Loucy (cell line): ENCODE measurements around the gene EPB41.
"Not testable (repeated sequence)": the region's sequence is repeated elsewhere in the genome, so short reads cannot be mapped to it uniquely, and the experiment has no call there.

ENCODE experiments used
- H2AFZ ChIP-seq: fragments of 200-600 bp; sonication (generic); 2 replicates; pipeline ENCODE4 v1.6.0; 2016; ENCODE audit warnings: antibody characterized with exemption, mild to moderate bottlenecking, low read length, moderate library complexity
- H3F3A ChIP-seq: fragments of 200-600 bp; 2 replicates; pipeline ENCODE4 v1.6.0; 2016; ENCODE audit warnings: antibody characterized with exemption, low read depth, mild to moderate bottlenecking
- H3K27me3 ChIP-seq: fragments of 200-600 bp; sonication (generic); 2 replicates; pipeline ENCODE4 v1.6.1; 2014; ENCODE audit warnings: low read length, mild to moderate bottlenecking; ENCODE audit not compliant: insufficient read depth, poor library complexity, severe bottlenecking
- H3K36me3 ChIP-seq: fragments of 200-600 bp; sonication (generic); 2 replicates; pipeline ENCODE4 v1.6.1; 2016; ENCODE audit warnings: low read length; ENCODE audit not compliant: insufficient read depth
- H3K4me1 ChIP-seq: fragments of 200-600 bp; sonication (generic); 2 replicates; pipeline ENCODE4 v1.5.1; 2014; ENCODE audit warnings: low read length, mild to moderate bottlenecking; ENCODE audit not compliant: insufficient read depth, poor library complexity, severe bottlenecking
- H3K4me2 ChIP-seq: fragments of 200-600 bp; sonication (generic); 2 replicates; pipeline ENCODE4 v1.6.0; 2014; ENCODE audit warnings: antibody characterized with exemption, low read length, low read depth, mild to moderate bottlenecking; ENCODE audit not compliant: poor library complexity, severe bottlenecking
- H3K4me3 ChIP-seq: fragments of 200-600 bp; sonication (generic); 2 replicates; pipeline ENCODE4 v1.5.1; 2014; ENCODE audit warnings: low read length, mild to moderate bottlenecking, mixed read lengths; ENCODE audit not compliant: poor library complexity, severe bottlenecking
- H3K79me2 ChIP-seq: fragments of 200-600 bp; sonication (generic); 2 replicates; pipeline ENCODE4 v1.6.1; 2014; ENCODE audit warnings: low read length; ENCODE audit not compliant: insufficient read depth
- H3K9ac ChIP-seq: fragments of 200-600 bp; sonication (generic); 2 replicates; pipeline ENCODE4 v1.6.0; 2014; ENCODE audit warnings: mild to moderate bottlenecking, low read depth, low read length, moderate library complexity; ENCODE audit not compliant: poor library complexity, severe bottlenecking
- H3K9me2 ChIP-seq: fragments of 200-600 bp; sonication (generic); replicated peaks from 2 replicates; pipeline ENCODE4 v1.6.1; 2016; ENCODE audit warnings: low read depth, low read length, mixed read lengths
- H3K9me3 ChIP-seq: fragments of 200-600 bp; sonication (generic); 2 replicates; pipeline ENCODE4 v1.6.1; 2014; ENCODE audit warnings: mild to moderate bottlenecking, antibody characterized with exemption, low read length, low read depth; ENCODE audit not compliant: insufficient read depth
- H4K20me1 ChIP-seq: fragments of 200-600 bp; sonication (generic); 2 replicates; pipeline ENCODE4 v1.6.0; 2014; ENCODE audit warnings: antibody characterized with exemption, low read length, mild to moderate bottlenecking; ENCODE audit not compliant: insufficient read depth, poor library complexity, severe bottlenecking
- CTCF ChIP-seq: fragments of 200-600 bp; sonication (generic); conservative IDR thresholded peaks from 2 replicates; pipeline ENCODE4 v1.5.1; 2014; ENCODE audit warnings: mild to moderate bottlenecking, antibody characterized with exemption, low read length
- EZH2phosphoT487 ChIP-seq: fragments of 200-600 bp; IDR thresholded peaks from 2 replicates; pipeline ENCODE4 v1.6.1; 2018; ENCODE audit warnings: antibody characterized with exemption, mild to moderate bottlenecking, moderate library complexity, borderline replicate concordance

The EPB41 gene

GRCh38 chr1:28936094-28936493 is 21.7 kb downstream of the EPB41 start:
- no peak overlapping the region for H2AFZ ChIP-seq
- H4K20me1 ChIP-seq: peaks cover 10% of the 10 kb centered on the region
- no peak overlapping the region for H3K9ac ChIP-seq
- H3K4me1 ChIP-seq: no peaks in the 10 kb centered on the region
- no peaks in the 10 kb centered on the region for H3K9me2 ChIP-seq
- TF ChIP-seq CTCF (no peak), EZH2phosphoT487 (no peak)
- H3K27me3 ChIP-seq: no peaks in the 10 kb centered on the region
- no peaks in the 10 kb centered on the region for H3K36me3 ChIP-seq
- peaks cover 83% of the 10 kb centered on the region for H3K79me2 ChIP-seq
- H3K4me3 ChIP-seq: no peak overlapping the region
- H3K9me3 ChIP-seq: no peaks in the 10 kb centered on the region
- H3F3A ChIP-seq: no peaks in the 10 kb centered on the region
- no peak overlapping the region for H3K4me2 ChIP-seq

GRCh38 chr1:28936528-28936927 is 22.2 kb downstream of the EPB41 start:
- no peak for TF ChIP-seq EZH2phosphoT487
- TF ChIP-seq CTCF: no peak
- no peak overlapping the region for H3K4me2 ChIP-seq
- H2AFZ ChIP-seq: no peak overlapping the region
- H4K20me1 ChIP-seq: peaks cover 10% of the 10 kb centered on the region
- H3K4me3 ChIP-seq: no peak overlapping the region
- H3K9me2 ChIP-seq: no peaks in the 10 kb centered on the region
- no peaks in the 10 kb centered on the region for H3K4me1 ChIP-seq
- H3K9me3 ChIP-seq: no peaks in the 10 kb centered on the region
- H3K79me2 ChIP-seq: peaks cover 85% of the 10 kb centered on the region
- H3K9ac ChIP-seq: no peak overlapping the region
- no peaks in the 10 kb centered on the region for H3F3A ChIP-seq
- H3K36me3 ChIP-seq: no peaks in the 10 kb centered on the region
- no peaks in the 10 kb centered on the region for H3K27me3 ChIP-seq

GRCh38 chr1:28943581-28943980 is 29.2 kb downstream of the EPB41 start:
- not testable (repeated sequence) for H3K4me2 ChIP-seq, H3K9me2 ChIP-seq, H2AFZ ChIP-seq, H3K27me3 ChIP-seq, H3K4me1 ChIP-seq, H3F3A ChIP-seq, H3K36me3 ChIP-seq, H3K9ac ChIP-seq, H3K9me3 ChIP-seq, H4K20me1 ChIP-seq, H3K4me3 ChIP-seq
- peaks cover 63% of the 10 kb centered on the region for H3K79me2 ChIP-seq

GRCh38 chr1:28950006-28950405 is 35.6 kb downstream of the EPB41 start:
- H3K9me3 ChIP-seq: no peaks in the 10 kb centered on the region
- H3K27me3 ChIP-seq: no peaks in the 10 kb centered on the region
- H3F3A ChIP-seq: no peaks in the 10 kb centered on the region
- H2AFZ ChIP-seq: no peak overlapping the region
- no peaks in the 10 kb centered on the region for H3K9me2 ChIP-seq
- H3K79me2 ChIP-seq: peaks cover 53% of the 10 kb centered on the region; the same call in 1 of the 2 replicates
- no peaks in the 10 kb centered on the region for H3K36me3 ChIP-seq
- H4K20me1 ChIP-seq: peaks cover 6% of the 10 kb centered on the region
- H3K9ac ChIP-seq: no peak overlapping the region
- no peak overlapping the region for H3K4me3 ChIP-seq
- no peak overlapping the region for H3K4me2 ChIP-seq
- TF ChIP-seq EZH2phosphoT487 (no peak), CTCF (no peak)
- no peaks in the 10 kb centered on the region for H3K4me1 ChIP-seq
